ENCODE data around the gene MINAR2. TPM values are rescaled to one million over a fixed set of nuclear protein-coding genes. Genes with fewer than 3 reads are reported as not detected.
A peak's percentile ranks its signal among the peaks of the same experiment; 100 is the strongest.

Gene MINAR2, protein sequence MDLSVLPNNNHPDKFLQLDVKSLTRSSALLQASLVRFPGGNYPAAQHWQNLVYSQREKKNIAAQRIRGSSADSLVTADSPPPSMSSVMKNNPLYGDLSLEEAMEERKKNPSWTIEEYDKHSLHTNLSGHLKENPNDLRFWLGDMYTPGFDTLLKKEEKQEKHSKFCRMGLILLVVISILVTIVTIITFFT
- 0.27 TPM for polyA plus RNA-seq (ENCODE audit: insufficient read length)

DNA sequence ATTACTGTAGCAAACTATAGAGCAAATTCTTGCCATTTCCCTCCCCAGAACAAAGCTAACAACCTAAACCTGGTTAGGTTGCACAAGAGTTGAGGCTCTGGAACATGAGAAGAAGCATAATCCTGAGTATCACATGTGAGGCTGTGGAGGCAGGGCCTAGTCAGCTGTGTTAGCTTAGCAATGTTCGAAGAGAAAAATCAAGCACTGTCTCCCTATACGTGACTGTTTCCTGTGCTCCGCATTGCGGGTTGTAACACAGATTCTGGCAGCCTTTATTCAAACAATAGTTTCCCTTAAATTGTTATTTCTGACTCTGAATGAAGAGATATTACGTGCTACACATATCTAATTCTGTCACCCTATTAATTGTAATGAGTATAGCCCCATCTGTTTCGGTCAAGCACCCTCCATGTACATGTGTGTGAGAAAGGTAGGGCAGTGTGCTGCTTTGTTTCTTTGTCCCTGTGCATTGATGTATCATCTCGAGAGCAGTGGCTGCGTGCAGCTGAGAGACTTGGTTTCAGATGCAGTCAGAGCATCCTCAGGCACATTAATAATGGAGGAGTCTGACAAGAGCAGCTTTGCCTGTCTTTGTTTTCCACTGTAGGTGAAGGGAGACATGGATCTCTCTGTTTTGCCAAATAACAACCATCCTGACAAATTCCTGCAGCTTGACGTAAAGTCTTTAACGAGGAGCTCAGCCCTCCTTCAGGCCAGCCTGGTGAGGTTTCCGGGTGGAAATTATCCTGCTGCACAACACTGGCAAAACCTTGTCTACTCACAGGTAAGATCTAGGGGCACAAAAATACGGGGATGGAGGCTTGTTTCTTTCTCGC lies at the start of gene MINAR2:
Gene MINAR2 (plus strand): TSS at position 523 of the 836 bp plus-strand sequence. CDS start 97 bp downstream, at position 620.
- DNase-seq (ENCODE audit: low read depth) = no peak

DNA sequence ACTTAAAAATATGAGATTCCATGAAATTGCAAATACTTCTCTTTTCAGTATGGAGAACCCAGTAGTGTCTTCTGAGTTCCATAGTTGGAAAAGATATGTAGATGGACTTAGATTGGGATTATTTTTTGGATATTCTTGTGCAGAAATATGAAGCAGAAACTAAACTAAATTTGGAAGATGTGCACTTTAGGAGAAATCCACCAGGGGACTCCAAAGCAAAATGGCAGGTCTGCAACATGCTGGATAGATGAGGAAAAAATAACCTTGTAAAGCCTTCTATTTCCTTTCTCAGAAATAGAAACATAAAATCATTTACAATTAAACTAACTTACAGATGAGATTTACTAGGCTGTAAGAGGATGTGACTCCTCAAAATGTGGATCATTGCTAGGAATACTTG lies 49.2 kb upstream of the MINAR2 start:
- DNase-seq (ENCODE audit: low read depth) = no peak

DNA sequence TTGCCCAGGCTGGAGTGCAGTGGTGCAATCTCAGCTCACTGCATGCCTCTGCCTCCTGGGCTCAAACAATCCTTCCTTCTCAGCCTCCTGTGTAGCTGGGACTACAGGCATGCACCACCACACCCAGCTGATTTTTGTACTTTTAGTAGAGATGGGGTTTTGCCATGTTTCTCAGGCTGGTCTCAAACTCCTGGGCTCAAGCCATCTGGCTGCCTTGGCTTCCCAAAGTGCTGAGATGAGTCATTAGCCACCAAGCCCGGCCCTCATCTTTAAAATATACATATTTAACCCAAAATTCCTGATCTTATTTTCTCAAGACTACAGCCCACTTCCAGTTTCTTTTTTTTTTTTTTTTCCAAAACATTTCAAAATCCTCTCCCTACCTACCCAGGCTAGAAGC lies 31.7 kb upstream of the MINAR2 start:
- DNase-seq (ENCODE audit: low read depth) = no peak

DNA sequence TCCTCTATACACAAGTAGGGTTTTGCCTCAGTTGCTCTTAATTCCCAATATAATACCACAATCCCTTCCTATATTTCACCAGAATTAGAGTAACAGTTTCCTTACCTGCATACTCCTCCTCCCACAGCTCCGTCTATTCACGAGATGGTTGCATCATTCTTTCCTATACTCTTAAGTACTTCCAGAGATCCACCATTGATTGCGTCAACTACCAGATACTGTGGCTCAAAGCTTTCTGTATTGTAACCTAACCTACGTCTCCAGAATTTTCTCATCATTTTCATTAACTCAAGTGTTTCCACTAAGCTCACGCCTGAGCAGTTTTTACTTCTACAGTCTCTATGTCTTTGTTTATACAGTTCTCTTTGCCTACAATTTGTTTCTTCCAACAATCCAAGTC lies 31.2 kb upstream of the MINAR2 start:
- DNase-seq (ENCODE audit: low read depth) = peak; percentile 35

DNA sequence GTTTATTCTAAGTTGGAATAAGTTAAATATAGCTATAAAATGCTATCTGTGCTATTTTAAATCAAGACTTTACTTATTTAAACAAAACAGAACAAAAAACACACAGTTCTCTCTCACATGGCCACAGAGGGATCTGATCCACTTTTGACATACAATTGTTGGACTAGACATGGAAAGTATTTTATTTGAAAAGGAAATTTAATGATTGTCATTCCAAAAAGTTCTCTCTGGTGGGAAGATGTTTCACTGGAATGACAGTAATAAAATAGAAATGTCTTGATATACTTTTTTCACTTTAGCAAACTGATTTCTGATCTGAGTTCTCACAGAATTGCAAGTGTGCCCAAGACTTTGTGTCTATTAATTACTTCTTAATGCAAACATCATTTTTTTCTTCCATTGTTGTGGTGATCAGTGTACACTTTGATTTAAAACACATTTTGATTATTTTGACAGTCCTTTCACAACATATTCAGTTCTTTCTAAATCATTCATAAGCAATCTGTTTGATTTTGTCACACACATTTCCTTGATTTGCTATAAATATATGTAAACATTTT lies 30.1 kb upstream of the MINAR2 start:
- peak; percentile 69 for DNase-seq (ENCODE audit: low read depth)

DNA sequence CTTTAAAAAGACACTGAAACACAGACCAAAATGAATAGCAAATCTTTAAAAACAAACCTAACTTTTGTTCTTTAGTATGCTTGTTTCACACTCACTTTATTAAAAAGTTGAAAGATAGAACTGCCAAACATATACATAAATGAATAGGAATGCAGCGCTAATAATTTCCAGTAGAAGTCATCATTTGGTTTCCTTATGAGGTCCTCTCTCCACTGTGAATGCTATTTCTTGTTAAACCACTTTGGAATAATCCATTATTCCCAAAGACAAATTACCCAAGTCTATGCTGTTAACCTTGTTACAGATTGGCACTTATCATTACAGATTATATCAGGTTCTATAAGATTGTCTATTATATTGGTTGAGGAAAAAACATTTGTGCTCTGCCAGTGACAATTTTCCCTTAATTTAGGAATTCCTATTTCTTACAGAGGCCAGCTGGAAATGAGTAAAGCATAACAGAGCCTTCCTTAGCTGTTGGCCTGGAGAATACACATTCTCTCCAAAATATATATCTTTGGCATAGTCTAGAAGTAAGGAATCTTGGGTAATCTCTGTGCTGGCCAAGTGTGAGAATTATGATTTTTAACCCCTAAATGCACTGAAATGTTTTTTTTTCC lies 29.3 kb upstream of the MINAR2 start:
- peak; percentile 91 for DNase-seq (ENCODE audit: low read depth)

DNA sequence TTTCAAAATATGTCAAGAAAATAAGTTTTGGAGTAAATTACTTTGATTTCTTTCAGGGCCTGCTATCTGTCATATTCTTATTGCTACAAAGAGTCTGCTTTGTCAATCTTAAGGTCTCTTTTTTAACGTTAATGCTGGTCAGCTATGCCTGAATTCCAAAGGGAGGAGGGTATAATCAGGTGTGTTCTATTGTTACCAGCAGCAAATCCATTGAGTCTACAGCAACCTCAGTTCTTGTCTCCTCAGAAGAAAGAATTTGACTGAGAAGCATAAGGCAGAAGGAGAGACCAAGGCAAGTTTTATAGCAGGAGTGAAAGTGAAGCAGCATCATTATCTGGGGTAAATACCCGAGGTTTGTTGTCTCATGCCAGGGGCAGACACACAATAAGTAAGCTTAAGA lies 23.7 kb upstream of the MINAR2 start:
- DNase-seq (ENCODE audit: low read depth) = no peak

DNA sequence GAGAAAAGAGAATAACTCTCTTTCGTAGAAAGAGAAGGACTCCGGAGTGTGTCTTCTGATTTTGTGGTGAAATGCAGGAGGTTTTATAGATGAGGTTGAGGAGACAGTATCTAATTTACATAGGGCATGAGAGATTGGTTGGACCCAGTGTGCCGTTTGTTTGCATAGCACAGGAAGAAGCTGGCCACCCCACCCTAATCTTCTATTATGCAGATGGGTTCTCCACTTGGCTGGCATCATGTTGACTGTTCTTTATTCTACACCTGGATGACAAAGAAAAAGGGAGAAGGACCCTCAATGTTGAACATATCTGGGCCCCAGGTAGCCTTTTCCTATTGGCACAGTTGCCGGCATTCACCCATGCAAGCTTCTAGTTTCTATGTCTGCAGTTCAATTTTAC lies 23.2 kb upstream of the MINAR2 start:
- no peak for DNase-seq (ENCODE audit: low read depth)

DNA sequence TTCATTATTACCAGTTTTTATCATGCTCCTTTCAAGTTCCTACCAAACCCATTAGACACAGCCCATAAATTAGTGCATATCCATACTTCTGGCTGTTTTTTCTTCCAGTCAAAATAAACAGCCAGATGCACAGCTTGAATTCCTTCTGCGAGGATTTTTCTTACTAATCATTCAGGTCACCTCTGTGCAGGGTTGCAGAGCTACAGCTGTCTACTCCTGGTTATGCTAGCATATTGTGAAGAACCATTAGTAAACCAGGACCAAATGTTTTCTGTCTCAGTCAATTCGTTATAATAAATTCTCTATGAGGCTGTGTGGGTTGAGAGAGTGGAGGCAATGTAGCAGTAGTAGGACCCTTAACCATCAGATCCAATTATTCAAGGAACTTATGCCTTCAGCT lies 8.1 kb upstream of the MINAR2 start:
- no peak for DNase-seq (ENCODE audit: low read depth)

DNA sequence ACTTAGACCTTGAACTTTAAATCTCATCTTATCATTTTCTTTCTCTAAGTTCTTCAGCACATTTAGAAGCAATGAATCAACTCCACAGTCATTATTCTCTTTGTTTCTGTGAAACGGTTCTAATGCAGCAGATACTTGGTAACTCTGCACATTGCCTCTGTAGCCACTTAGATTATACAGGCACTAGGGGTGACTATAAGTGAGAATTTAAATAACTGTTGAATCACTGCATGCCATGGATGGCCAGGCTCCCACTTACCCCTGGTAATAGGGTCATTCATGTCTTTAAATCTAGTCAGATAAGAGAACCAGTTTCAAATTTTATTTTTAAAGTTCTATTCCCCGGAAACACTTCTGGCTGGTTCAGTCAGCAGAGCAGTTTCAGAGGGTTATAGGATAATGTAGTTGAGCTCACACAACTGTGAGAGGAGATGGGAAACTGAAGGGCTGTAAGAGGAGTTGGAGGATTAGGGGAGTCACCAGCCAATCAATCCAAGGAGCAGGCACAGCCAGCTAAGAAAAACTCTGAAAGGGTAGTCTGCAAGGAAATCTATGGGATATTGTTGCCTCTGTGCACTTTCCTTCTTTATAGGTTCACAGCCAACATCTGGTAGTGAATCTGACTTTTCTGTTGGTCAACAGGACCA lies 4.2 kb upstream of the MINAR2 start:
- DNase-seq (ENCODE audit: low read depth) = no peak

DNA sequence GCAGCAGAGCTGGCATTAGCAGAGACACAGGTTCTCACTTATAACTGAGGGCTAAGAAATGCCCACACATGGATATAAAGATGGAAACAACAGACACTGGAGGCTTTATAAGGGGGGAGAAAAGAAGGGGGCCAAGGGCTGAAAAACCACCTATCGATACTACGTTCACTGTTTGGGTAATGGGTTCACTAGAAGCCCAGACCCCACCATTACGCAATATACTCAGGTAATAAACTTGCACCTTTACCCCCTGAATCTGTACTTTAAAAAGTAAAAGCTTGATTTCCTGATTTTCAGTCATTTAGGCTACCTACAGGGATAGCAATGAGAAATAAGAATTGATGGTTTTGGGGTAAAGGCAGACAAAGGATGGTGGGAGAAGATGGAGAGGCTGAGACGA lies 1.9 kb upstream of the MINAR2 start:
- DNase-seq (ENCODE audit: low read depth) = no peak

DNA sequence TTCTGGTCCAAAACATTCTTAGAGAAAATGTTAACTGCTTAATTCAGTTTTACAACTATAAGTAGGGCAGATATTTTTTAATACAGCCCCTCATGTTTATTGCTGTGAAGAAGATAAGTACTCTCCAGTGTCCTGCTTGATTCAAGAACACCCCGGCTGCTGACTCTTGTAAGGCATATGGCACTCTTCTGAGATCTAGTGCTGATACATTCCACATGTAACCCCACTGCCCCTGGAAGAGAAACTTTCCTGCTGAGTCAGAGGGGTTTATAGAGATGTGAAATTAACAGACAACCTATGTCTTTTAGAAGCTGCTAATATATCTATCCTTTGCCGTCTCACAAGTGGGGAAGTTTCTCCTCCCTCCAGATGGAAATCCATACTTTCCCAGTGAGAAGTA lies 1.0 kb upstream of the MINAR2 start:
- DNase-seq (ENCODE audit: low read depth) = no peak

DNA sequence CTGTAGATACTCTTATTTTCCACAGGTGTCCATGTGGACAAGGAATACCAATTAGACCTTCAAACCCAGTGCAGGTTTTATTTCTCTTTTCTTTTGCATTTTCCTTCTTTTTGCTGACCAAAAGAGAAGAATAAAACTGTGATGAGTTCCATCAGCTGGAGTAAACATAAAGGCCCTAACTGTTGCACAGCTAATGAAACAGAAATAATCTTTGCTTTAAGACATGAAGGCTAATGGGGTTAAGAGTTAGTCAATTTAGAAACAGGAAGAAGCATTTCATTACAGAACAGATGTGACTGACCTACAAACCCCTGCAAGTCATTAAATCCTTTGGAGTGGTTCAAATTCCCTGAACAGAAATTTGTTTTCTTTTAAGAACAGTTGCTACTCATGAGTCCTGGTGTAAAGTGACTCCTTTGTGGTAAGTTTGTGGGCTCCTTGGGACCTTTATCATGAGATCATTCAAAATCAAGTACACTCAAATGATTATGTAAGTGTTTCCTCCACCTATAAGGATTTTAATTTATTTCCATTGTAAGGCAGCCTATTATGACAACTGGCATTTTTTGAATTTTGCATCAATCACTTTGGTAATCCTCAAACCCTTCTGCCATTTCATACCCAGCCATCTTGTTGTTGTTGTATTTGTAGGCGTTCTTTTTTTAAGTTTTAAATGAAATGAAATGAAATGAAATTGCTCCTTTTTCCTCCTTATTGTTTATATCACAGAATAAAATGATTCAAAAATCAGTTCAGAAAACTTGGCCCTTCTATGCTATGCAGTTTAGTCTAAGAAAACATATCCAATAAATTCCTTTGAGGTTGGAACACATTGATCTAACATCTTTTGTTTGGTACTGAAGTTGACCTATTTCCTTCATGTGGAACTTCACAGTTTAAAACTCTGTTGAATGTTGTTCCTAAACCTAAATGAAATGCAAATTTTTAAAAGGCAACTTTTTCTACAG lies 1.3 kb downstream of the MINAR2 start:
- peak; percentile 29 for DNase-seq (ENCODE audit: low read depth)

DNA sequence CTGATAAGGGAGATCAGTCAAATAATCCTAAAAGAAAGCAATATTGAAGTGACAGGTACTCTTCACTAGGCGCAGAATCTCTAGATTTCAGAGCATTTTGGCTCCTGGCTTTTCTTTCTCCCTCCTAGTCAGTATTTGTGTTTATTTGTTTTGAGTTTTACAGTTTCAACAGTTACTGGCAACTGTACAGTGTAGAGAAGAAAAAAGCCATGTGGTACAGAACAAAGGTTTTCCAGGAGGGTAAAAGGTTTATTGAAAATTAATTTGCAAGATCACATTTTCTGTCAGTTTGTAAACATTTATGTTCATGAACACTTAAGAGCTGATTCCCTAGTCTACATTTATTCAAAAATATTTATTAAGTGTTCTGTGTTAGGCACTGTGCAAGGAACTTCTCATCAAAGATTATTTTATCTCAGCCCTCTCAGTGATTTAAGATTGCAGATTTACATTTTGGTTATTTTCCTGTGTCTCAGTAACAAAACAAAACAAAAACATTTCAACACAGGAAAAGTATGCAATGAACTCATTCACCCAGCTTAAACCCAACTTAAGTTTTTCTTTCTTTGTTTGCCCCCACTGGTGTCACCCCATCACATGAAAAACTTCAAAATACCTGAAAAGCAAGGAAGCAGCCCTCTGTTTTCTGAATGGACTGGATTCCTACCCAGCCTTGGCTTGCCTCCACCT lies 12.9 kb downstream of the MINAR2 start:
- DNase-seq (ENCODE audit: low read depth) = no peak

DNA sequence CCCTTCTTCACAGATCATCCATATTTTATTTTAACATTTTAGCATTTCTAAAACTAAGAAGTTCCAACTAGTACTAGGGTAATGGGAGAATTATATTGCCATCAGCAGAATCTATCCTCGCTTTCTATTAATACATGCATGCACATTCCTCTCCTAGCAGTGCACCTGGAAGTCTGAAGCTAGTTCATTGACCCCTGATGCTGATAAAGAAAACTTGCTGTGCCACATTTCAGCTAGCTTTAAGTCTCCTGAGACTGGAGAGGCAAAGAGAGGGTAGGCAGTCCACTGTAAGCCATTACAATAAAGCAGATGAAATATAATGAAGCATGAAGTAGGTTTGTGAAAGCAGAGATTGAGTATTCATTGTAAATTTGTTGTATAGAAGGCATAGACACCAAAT lies 15.8 kb downstream of the MINAR2 start:
- DNase-seq (ENCODE audit: low read depth) = no peak

DNA sequence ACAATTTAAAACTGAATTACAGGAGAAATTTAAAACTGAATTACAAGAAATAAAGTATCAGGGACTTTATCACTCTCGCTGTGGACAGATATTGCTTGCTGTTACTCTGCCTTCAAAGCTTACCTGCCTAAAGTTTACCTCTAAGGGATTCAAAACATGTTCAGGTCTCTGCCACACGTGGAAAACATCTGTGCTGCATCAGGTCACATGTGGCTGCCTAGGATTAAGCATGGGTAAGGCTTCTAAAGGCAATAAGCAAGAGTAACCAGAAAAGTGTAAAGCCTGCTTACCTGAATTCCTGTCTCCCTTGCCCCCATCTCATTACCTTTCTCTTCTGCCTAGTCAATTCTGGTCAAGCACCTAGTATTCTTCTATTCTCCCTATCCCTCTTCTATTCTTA lies 18.9 kb downstream of the MINAR2 start:
- no peak for DNase-seq (ENCODE audit: low read depth)

DNA sequence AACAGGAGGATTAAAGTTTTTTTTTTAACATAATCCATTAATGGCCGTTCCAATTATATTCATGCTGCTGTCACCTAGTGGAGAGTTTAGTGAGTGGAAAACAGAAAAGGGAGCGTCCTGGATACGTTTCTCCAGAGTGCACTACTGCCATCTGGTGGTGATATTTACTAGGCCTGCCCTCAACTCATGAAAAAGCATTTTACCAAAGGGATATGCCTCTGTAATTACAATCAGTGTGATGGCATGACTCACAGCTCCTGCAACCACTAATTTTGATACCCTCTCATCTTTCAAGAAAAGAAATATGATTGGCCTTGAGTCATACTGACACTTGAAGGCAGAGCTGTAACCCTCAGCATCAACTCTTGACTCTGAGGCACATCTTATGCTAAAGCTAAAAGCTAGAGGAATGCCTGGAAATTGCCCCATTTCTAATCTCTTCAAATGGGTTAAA lies 20.1 kb downstream of the MINAR2 start:
- DNase-seq (ENCODE audit: low read depth) = peak; percentile 88

DNA sequence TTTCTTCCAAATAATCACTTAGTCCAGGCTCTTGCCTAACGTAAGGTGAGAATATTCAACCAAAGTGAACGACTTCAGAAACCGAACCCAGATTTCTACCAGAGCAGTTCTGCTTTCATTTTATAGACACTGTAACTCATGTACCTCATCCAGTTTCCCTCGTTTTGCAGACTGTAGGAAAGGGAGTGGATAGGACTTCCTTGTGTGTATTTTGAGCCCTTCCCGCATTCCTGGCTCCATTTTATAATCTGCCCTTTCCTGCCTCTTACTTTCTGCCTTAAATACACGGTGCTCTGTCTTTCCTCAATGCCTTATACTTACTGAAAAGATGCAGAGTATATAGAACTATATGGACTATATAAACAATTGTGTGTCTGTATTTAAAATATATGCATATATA lies 20.8 kb downstream of the MINAR2 start:
- DNase-seq (ENCODE audit: low read depth) = no peak

DNA sequence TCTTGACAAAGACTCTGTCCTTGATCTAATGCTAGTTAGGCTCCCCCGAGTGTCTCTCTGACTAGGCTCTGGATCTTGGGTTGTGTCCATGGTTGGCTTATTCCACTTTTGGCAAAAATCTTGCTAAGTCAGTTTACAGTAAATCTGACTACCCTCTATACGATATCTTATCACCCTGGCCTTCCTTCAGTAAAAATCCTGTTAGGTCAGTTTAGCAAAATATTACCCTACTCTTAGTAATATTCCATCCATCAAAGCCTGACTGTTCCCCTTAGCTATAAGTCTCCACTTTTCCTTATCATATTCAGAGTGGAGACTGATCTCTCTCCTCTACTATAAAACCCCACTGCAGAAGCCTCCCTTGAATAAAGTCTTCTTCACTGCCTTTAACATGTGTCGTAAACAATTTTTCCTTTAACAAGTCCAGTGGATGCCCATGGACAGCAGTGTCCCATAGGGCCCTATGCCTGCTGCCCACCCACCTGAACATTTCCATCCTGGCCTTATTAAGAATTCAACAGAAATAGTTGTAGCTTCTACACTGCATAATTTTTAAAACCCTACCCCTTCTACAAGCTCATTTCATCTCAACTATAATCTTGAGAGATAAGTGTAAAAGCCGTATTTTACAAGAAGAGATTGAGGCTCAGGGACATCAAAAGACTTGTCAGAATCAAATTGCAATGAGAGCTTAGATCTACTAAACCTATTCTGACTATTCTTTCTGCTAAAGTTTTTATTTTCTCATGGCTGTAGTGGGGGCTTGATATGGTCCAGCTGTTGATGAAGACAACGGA lies 22.3 kb downstream of the MINAR2 start:
- no peak for DNase-seq (ENCODE audit: low read depth)
